ENCODE data around the gene NFIC.
"Not testable (repeated sequence)": the region's sequence is repeated elsewhere in the genome, so short reads cannot be mapped to it uniquely, and the experiment has no call there.

The NFIC gene

GRCh38 chr19:3325451-3325850, 40.9 kb upstream of the NFIC start:
- no peak for TF ChIP-seq EZH2 (optimal IDR thresholded peaks at IDR 0.05; ENCODE audit: low read depth, low read length)
- TF ChIP-seq, protein P1, sequence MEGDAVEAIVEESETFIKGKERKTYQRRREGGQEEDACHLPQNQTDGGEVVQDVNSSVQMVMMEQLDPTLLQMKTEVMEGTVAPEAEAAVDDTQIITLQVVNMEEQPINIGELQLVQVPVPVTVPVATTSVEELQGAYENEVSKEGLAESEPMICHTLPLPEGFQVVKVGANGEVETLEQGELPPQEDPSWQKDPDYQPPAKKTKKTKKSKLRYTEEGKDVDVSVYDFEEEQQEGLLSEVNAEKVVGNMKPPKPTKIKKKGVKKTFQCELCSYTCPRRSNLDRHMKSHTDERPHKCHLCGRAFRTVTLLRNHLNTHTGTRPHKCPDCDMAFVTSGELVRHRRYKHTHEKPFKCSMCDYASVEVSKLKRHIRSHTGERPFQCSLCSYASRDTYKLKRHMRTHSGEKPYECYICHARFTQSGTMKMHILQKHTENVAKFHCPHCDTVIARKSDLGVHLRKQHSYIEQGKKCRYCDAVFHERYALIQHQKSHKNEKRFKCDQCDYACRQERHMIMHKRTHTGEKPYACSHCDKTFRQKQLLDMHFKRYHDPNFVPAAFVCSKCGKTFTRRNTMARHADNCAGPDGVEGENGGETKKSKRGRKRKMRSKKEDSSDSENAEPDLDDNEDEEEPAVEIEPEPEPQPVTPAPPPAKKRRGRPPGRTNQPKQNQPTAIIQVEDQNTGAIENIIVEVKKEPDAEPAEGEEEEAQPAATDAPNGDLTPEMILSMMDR (IDR thresholded peaks at IDR 0.05; ENCODE audit: low read length): no peak
- H3F3A ChIP-seq (ENCODE audit: insufficient read depth, low read length): no peaks in the 10 kb centered on the region
- no peaks in the 10 kb centered on the region for H3K9me3 ChIP-seq (replicated peaks; ENCODE audit: insufficient read depth, low read length)
- no peaks in the 10 kb centered on the region for H3K9me2 ChIP-seq (replicated peaks; ENCODE audit: insufficient read depth, low read length)
- H3K79me2 ChIP-seq (ENCODE audit: low read length): no peaks in the 10 kb centered on the region
- H3K27me3 ChIP-seq (replicated peaks; ENCODE audit: insufficient read depth, low read length): peaks cover 66% of the 10 kb centered on the region
- H3K36me3 ChIP-seq (replicated peaks; ENCODE audit: insufficient read depth, low read length): no peaks in the 10 kb centered on the region
- DNase-seq: no peak
- no peaks in the 10 kb centered on the region for H4K20me1 ChIP-seq (ENCODE audit: insufficient read depth, low read length)
- H2AFZ ChIP-seq (ENCODE audit: low read length): no peak overlapping the region
- no peak overlapping the region for H3K4me3 ChIP-seq (ENCODE audit: low read length)
- H3K27ac ChIP-seq (ENCODE audit: low read length): no peak overlapping the region
- no peak overlapping the region for H3K9ac ChIP-seq (ENCODE audit: low read length)
- no peak overlapping the region for H3K4me2 ChIP-seq (ENCODE audit: low read depth, low read length)
- no peaks in the 10 kb centered on the region for H3K4me1 ChIP-seq (ENCODE audit: low read length)

DNA sequence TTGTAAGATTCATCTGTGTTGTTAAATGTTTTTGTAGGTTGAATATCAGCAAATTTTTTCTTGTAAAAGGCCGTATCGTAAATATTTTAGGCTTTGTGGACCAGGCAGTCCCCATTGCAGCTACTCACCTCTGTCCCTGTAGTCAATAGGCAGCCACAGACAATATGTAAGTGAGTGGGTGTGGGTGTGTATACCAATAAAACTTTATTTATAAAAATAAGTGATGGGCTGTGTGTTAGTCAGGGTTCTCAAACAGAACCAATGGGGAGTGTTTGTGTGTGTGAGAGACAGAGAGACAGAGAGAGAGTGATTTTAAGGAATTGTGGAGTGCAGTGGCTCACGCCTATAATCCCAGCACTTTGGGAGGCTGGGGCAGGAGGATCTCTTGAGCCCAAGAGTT, 37.6 kb upstream of the NFIC start:
- DNase-seq: no peak
- TF ChIP-seq, protein P1 (IDR thresholded peaks at IDR 0.05; ENCODE audit: low read length): no peak
- TF ChIP-seq EZH2phosphoT487 (IDR thresholded peaks at IDR 0.05; ENCODE audit: low read length) (no peak), EZH2 (optimal IDR thresholded peaks at IDR 0.05; ENCODE audit: low read depth, low read length) (no peak)
- Histone ChIP-seq H3K9me2 (replicated peaks; ENCODE audit: insufficient read depth, low read length) (no peaks in the 10 kb centered on the region), H3K36me3 (replicated peaks; ENCODE audit: insufficient read depth, low read length) (no peaks in the 10 kb centered on the region), H2AFZ (ENCODE audit: low read length) (no peak overlapping the region), H3K4me1 (ENCODE audit: low read length) (no peaks in the 10 kb centered on the region), H3K27ac (ENCODE audit: low read length) (no peak overlapping the region), H3K4me3 (ENCODE audit: low read length) (no peak overlapping the region), H4K20me1 (ENCODE audit: insufficient read depth, low read length) (no peaks in the 10 kb centered on the region), H3K27me3 (replicated peaks; ENCODE audit: insufficient read depth, low read length) (peaks cover 75% of the 10 kb centered on the region), H3K9ac (ENCODE audit: low read length) (no peak overlapping the region), H3F3A (ENCODE audit: insufficient read depth, low read length) (no peaks in the 10 kb centered on the region), H3K9me3 (replicated peaks; ENCODE audit: insufficient read depth, low read length) (no peaks in the 10 kb centered on the region), H3K79me2 (ENCODE audit: low read length) (no peaks in the 10 kb centered on the region), H3K4me2 (ENCODE audit: low read depth, low read length) (no peak overlapping the region)

DNA sequence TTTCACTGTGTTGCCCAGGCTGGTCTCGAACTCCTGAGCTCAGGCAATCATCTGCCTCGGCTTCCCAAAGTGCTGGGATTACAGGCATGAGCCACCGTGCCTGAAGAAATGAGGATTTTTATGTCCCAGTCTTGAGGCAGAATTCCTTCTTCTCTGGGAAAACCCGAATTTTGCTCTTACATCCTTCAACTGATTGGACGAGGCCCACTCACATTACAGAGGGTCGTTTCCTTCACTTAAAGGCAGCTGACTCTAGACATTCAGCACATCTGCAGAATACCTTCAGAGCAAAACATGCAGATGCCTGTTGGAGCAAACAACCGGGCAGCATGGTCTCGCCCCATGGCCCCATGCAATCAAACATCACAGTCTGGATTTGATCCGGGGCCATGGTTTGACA, 36.3 kb upstream of the NFIC start:
- TF ChIP-seq, protein P1 (IDR thresholded peaks at IDR 0.05; ENCODE audit: low read length): no peak
- TF ChIP-seq EZH2phosphoT487 (IDR thresholded peaks at IDR 0.05; ENCODE audit: low read length) (no peak), EZH2 (optimal IDR thresholded peaks at IDR 0.05; ENCODE audit: low read depth, low read length) (no peak)
- Histone ChIP-seq H3K9ac (ENCODE audit: low read length) (no peak overlapping the region), H3F3A (ENCODE audit: insufficient read depth, low read length) (no peaks in the 10 kb centered on the region), H3K4me1 (ENCODE audit: low read length) (no peaks in the 10 kb centered on the region), H3K27ac (ENCODE audit: low read length) (no peak overlapping the region), H3K4me2 (ENCODE audit: low read depth, low read length) (no peak overlapping the region), H3K27me3 (replicated peaks; ENCODE audit: insufficient read depth, low read length) (peaks cover 74% of the 10 kb centered on the region), H3K9me3 (replicated peaks; ENCODE audit: insufficient read depth, low read length) (no peaks in the 10 kb centered on the region), H3K79me2 (ENCODE audit: low read length) (no peaks in the 10 kb centered on the region), H3K9me2 (replicated peaks; ENCODE audit: insufficient read depth, low read length) (no peaks in the 10 kb centered on the region), H4K20me1 (ENCODE audit: insufficient read depth, low read length) (no peaks in the 10 kb centered on the region), H2AFZ (ENCODE audit: low read length) (no peak overlapping the region), H3K36me3 (replicated peaks; ENCODE audit: insufficient read depth, low read length) (no peaks in the 10 kb centered on the region), H3K4me3 (ENCODE audit: low read length) (no peak overlapping the region)
- DNase-seq: no peak

GRCh38 chr19:3332232-3332631, 34.2 kb upstream of the NFIC start:
- not testable (repeated sequence) for H3K27ac ChIP-seq (ENCODE audit: low read length); DNase-seq; H3K9me2 ChIP-seq (replicated peaks; ENCODE audit: insufficient read depth, low read length); H2AFZ ChIP-seq (ENCODE audit: low read length); H3K9ac ChIP-seq (ENCODE audit: low read length); H3K36me3 ChIP-seq (replicated peaks; ENCODE audit: insufficient read depth, low read length); H3K4me3 ChIP-seq (ENCODE audit: low read length); H3K4me1 ChIP-seq (ENCODE audit: low read length); H3K9me3 ChIP-seq (replicated peaks; ENCODE audit: insufficient read depth, low read length); H4K20me1 ChIP-seq (ENCODE audit: insufficient read depth, low read length); H3F3A ChIP-seq (ENCODE audit: insufficient read depth, low read length); H3K79me2 ChIP-seq (ENCODE audit: low read length); H3K4me2 ChIP-seq (ENCODE audit: low read depth, low read length)
- H3K27me3 ChIP-seq (replicated peaks; ENCODE audit: insufficient read depth, low read length): peaks cover 89% of the 10 kb centered on the region

All from MM.1S (cell line).